ENCODE data around the gene SH2D3C. TPM values are rescaled to one million over a fixed set of nuclear protein-coding genes. Genes with fewer than 3 reads are reported as not detected.
"Not testable (repeated sequence)": the region's sequence is repeated elsewhere in the genome, so short reads cannot be mapped to it uniquely, and the experiment has no call there.

The SH2D3C gene
- total RNA-seq, 1 donor from 2014 or later: 0.16 TPM

DNA sequence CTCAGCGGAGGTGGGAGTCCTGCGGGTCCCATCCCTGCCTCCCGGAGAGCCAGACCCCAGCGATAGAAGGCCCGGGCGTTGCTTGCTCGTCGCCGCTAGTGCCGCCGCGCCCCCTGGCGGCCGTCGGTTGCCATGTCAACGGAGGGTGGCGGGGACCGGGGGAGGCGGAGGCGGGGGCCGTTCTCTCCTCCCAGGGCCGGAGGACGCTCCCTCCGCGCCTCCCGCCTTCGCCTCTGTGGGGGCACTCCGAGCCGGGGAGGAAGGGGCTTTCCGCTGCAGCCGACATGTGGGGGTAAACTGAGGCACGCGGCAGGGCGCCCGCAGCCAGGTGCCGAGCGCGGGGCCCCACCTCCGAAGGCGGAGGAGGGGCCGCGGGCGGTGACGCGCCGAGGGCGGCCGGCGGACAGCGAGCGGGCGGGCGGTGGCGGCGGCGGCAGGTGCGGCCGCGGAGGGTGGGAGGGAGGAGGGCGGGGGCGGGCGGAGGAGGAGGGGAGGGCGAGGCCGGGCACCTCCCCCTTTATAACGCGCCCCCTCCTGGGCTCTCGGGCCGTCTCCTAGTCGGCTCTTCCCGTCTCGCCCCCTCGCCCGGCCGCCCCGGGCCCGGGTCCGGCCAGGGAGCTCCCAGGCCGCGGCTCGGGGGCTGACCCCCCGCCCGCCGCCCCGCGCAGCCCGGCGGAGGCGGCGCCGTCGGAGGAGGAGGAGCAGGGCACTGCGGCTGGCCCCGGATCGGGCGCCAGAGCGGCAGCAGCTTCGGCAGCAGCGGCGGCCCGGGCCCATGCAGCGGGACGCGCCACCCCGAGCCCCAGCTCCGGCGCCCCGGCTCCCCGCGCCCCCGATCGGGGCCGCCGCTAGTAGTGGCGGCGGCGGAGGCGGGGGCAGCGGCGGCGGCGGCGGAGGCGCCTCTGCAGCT lies 6.8 kb upstream of the SH2D3C start:
- DNase-seq (ENCODE audit: low read depth): peak; percentile 84

- no peak for DNase-seq (ENCODE audit: low read depth)
Observed at GRCh38 chr9:127783111-127784008, 4.9 kb upstream of the SH2D3C start.

DNA sequence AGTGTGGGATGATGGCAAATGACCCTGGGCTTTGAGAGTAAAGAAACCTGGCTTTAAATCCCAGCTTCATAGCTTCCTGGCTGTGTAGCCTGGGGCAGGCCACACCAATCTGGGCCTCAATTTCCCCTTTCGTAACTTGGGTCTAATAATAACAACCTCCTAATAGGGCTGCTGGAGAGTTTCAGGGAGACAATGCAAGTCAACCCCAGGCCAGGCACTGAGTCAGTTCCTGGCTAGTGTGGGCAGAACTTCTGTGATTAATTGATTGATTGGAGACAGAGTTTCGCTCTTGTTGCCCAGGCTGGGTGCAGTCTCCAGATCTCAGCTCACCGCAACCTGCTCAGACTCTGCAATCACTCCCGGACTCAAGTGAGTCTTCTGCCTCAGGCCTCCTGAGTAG lies 3.3 kb upstream of the SH2D3C start:
- DNase-seq (ENCODE audit: low read depth): no peak

DNA sequence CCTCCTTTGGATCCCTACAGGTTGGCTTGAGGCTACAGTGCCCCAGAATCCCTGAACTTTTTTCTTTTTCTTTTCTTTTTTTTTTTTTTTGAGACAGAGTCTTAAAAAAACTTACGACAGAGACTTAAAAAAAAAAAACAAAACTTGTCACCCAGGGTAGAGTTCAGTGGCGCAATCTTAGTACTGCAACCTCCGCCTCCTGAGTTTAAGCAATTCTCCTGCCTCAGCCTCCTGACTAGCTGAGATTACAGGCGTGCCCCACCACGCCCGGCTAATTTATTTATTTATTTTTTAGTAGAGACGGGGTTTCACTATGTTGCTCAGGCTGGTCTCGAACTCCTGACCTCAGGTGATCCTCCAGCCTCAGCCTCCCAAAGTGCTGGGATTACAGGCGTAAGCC lies 2.4 kb upstream of the SH2D3C start:
- not testable (repeated sequence) for DNase-seq (ENCODE audit: low read depth)

DNA sequence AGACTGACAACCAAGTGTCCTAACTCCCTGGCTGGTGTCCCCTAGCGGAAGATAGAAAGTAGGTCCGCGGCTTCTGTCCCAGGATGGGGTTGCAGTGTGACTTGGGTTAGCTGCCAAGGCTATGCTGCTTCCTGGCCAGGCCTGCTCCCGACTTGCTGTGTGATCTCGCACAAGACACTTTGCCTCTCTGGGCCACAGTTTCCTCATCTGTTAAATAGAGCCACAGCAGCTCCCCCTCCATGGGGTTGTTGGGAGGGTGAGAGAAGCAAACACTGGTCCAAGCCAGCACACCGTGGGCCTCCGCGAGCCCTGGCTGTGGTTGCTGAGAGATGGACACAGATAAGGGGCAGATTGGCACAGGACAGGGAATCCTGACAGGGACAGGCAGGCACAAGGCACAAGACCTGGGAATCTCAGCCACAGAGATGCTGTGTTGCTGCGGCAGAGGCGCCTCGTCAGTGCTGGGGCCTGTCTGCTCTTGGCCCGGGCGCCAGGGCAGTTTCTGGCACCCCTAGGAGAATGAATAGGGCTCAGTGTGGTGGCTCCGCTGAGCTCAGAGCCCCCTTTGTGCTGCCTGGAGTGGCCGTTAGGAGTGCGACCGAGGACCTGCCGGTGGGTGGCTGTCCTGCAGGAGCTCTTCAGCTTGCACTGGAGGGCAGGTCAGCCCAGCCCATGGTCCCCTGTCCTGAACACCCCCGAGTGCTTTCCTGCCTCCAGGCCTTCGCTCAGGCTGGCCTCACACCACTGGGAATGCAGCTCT lies 1.8 kb upstream of the SH2D3C start:
- no peak for DNase-seq (ENCODE audit: low read depth)

DNA sequence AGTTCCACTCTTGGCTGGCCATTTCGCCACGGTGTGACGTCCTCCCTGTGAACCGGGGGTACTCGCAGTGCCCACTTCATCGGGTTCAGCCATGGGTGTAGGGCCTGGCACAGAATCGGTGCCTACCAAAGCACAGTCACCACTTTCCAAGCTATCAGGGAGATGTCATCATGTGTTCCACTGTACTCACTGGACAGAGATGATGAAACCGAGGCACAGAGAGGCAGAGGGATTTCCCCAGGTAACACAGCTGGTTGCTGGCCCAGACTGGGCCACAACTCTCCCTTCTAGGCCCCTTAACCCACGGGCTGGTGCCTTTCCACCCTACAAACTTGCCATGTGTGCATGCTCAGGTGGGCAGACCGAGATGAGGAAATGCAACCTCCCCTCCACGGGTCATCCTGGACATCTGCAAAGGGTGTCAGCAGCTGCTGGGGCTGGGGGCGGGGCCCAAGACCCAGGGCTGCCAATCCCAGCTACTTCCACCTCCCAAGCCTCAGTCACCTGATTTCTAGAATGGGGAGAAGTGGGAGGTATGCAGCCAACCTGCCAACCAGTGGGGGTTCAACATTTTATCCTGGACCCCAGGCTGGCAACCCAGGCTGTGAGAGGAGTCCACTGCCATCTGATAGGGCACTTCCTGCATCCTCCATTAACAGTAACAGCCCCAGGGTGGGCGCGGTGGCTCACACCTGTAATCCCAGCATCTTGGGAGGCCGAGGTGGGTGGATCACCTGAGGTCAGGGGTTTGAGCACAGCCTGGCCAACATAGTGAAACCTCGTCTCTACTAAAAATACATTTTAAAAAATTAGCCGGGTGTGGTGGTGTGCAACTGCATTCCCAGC lies 893 bp upstream of the SH2D3C start:
- DNase-seq (ENCODE audit: low read depth): no peak

DNA sequence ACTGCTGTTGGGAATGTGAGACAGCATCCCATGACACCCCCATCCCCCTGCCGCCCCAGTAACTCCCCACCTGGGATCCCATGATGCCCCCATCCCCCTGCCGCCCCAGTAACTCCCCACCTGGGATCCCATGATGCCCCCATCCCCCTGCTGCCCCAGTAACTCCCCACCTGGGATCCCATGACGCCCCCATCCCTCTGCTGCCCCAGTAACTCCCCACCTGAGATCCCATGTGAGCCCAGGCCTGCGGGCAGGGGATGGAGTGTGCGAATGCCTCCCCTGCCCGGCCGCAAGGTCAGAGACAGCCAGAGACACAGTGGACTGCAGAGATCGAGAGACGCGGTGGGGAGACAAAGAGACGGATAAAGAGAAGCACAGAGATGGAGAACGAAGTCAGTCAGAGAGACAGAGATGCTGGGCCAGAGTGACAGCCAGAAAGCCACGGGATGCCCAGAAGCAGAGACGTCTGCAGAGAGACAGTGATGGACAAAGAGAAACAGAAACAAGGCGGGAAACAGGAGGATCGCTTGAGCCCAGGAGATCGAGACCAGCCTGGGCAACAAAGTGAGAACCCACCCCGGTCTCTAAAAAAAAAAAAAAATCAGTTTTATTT lies 992 bp downstream of the SH2D3C start:
- no peak for DNase-seq (ENCODE audit: low read depth)

DNA sequence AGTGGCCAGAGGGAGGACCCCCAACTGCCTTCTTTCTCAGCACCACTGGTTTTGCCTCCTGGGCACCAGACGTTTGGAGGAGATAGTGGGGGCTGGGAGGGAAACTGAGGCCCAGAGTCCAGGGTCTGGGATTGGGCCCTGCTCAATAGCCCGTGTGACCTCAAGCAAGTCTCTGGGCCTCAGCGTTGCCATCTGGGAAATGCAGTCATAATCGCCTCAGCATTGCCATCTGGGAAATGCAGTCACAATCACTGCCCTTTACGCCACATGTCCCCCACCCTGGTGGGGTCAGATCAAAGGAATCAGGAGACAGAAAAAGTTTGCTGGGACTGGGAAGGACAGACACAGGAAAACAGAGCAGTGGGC lies 1.6 kb downstream of the SH2D3C start:
- DNase-seq (ENCODE audit: low read depth): no peak

DNA sequence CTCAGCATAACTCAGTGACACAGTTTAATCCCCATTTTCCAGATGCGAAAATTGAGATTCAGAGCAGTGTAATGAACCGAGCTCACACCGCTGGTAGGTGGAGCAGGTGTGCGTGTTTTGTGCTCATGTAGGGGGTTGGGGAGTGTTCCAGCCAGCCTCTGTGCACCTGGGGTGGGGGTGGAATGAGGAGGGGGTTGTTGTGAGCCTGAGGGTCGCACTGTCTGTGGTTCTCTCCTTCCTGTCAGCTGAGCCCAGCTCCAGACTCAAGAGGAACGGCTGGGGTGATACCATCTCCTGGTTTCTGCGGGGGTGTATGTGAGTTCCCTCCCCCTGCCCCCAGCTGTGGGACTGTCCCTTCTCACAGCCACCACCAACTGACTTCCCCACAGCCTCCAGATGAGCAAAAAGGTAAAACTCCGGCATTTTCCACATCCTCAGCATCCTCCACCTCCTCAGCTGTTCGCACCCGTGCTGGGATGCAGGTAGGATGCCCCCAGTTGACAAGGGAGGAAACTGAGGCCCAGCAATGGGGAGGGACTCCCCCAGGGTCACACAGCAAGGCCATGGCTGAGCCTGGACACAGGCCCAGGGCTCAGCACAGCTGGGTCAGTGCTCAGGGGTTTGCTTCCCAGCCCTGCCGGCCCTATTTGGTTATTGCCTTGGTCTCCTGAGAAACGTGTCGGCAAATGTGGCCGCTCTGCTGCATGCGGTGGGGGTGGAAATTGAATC lies 2.1 kb downstream of the SH2D3C start:
- no peak for DNase-seq (ENCODE audit: low read depth)

DNA sequence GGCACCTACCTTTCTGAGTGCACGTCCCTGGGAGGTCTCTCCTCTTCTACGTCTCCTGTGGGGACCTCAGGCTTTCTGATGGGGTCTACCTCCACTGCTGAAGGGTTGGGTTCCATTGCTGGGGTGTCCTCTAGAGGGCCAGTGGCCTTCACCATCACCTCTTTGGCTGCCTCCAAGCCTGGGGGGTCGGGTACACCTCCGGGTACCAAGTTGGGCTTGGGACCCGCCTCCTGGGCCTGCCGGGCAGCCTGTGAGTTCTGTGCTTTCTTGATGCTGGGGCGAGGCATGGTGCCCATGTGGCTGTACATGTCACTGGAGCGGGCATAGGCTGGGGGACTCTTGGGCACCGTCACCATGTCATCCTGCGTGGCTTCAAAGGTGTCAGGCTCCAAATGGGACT lies 4.5 kb downstream of the SH2D3C start:
- DNase-seq (ENCODE audit: low read depth): no peak

- no peak for DNase-seq (ENCODE audit: low read depth)
Observed at GRCh38 chr9:127773272-127773671, 5.2 kb downstream of the SH2D3C start.

GRCh38 chr9:127772603-127773002 lies 5.9 kb downstream of the SH2D3C start:
- no peak for DNase-seq (ENCODE audit: low read depth)

DNA sequence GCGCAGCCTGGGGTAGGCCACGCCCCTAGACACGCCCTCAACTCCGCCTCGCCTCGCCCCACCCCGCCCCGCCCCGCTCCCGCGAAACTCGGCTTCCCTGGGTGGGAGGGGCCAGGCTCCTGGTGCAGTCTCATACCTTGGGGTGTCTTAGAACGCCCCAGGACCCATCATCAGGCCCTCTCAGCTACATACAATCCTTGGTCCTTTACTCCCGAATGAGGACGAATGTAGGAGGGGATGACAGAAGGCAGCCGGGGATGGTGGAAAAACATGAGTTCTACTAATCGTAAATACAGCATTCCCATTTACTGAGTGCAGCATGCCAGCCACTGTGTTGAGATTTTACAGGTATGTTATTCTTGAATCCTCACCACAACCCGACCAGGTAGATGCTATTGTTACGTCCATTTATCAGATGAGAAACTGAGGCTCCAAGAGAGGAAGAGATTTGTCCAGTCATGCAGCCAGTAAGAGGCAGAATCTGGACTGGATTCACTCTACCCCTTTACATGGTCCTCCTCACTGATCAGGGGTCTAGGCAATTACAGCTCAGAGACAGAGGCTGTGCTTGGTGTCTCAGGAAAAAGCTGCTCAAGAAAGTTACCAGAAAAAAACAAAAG lies 6.8 kb downstream of the SH2D3C start:
- DNase-seq (ENCODE audit: low read depth): no peak

- DNase-seq (ENCODE audit: low read depth): peak; percentile 94
Observed at GRCh38 chr9:127770905-127771569, 7.4 kb downstream of the SH2D3C start.

DNA sequence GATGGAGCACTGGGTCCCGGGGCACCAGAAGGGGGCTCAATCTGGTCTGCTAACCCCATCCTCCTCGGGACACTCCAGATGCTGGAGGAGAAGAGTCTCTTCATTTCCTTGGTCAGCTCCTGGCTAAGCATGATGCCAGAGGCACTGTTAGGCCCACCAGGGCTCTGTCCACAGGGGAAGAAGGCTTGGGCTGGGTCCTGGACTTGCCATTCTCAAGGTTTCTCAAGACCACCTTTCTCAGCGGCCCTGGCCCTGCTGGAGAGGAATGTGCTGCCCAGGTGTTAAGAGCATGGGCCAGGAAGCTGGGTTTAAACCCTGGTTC lies 7.9 kb downstream of the SH2D3C start:
- DNase-seq (ENCODE audit: low read depth): no peak

- DNase-seq (ENCODE audit: low read depth): no peak
Observed at GRCh38 chr9:127769929-127770582, 8.4 kb downstream of the SH2D3C start.

- no peak for DNase-seq (ENCODE audit: low read depth)
Observed at GRCh38 chr9:127769101-127769500, 9.4 kb downstream of the SH2D3C start.

DNA sequence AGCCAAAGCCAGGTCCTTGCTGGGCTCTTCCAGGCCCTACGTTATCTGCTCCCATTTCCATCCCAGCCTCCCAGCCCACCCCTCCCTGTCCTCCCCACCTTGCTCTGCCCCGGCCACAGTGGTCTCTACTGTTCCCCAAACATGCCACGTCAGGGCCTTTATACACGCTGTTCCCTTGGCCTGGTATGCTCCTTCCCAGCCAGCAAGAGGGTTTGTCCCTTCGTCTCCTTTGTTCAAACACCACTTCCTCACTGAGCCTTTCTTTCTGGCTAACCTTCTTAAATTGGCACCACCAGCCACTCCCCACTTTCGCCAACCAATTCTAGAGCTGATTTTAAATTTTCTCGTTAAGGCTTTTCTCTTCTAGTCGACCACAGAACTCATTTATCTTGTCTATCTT lies 9.8 kb downstream of the SH2D3C start:
- DNase-seq (ENCODE audit: low read depth): no peak

Data from myocyte (in vitro differentiated cells).